IMR-90 (cell line): Measurements from ENCODE around the gene CRYGA.

Experiments used
- BHLHE40 ChIP-seq: fragments of 150-350 bp; IDR thresholded peaks from 2 replicates; pipeline ENCODE4 v1.6.1; 2016; ENCODE audit warnings: mild to moderate bottlenecking, low read depth, low read length
- CEBPB ChIP-seq: IDR thresholded peaks from 2 replicates; pipeline ENCODE4 v1.6.1; 2012; ENCODE audit warnings: low read depth, low read length, improper control_type of control experiment
- CHD1 ChIP-seq: IDR thresholded peaks from 2 replicates; pipeline ENCODE4 v1.6.1; 2012; ENCODE audit warnings: low read depth, low read length, improper control_type of control experiment
- FOS ChIP-seq: fragments of 150-350 bp; IDR thresholded peaks from 2 replicates; pipeline ENCODE4 v1.6.1; 2016; ENCODE audit warnings: low read depth, low read length
- MAFK ChIP-seq: IDR thresholded peaks from 2 replicates; pipeline ENCODE4 v1.6.1; 2012; ENCODE audit warnings: low read depth, low read length, improper control_type of control experiment
- MAZ ChIP-seq: IDR thresholded peaks from 2 replicates; pipeline ENCODE4 v1.6.1; 2012; ENCODE audit warnings: low read depth, mild to moderate bottlenecking, low read length, improper control_type of control experiment, moderate library complexity, borderline replicate concordance
- MXI1 ChIP-seq: IDR thresholded peaks from 2 replicates; pipeline ENCODE4 v1.6.1; 2012; ENCODE audit warnings: low read depth, mild to moderate bottlenecking, low read length, moderate library complexity, borderline replicate concordance
- POLR2A ChIP-seq: IDR thresholded peaks from 2 replicates; pipeline ENCODE4 v1.6.1; 2012; ENCODE audit warnings: mild to moderate bottlenecking, low read depth, low read length
- RAD21 ChIP-seq: IDR thresholded peaks from 2 replicates; pipeline ENCODE4 v1.6.1; 2012; ENCODE audit warnings: low read length, improper control_type of control experiment
- RCOR1 ChIP-seq: IDR thresholded peaks from 2 replicates; pipeline ENCODE4 v1.6.1; 2012; ENCODE audit warnings: mild to moderate bottlenecking, low read length, improper control_type of control experiment; ENCODE audit not compliant: insufficient replicate concordance
- RFX5 ChIP-seq: IDR thresholded peaks from 2 replicates; pipeline ENCODE4 v1.8.0; 2012; ENCODE audit warnings: low read depth, mild to moderate bottlenecking, low read length, moderate library complexity
- SMC3 ChIP-seq: fragments of 150-350 bp; IDR thresholded peaks from 2 replicates; pipeline ENCODE4 v1.6.1; 2016; ENCODE audit warnings: low read depth, mild to moderate bottlenecking, antibody characterized with exemption, low read length, moderate library complexity
- USF2 ChIP-seq: fragments of 150-350 bp; IDR thresholded peaks from 2 replicates; pipeline ENCODE4 v1.6.1; 2017; ENCODE audit warnings: mild to moderate bottlenecking, antibody characterized with exemption, low read length, low read depth
- TF ChIP-seq, protein P1 (sequence below): conservative IDR thresholded peaks from 2 replicates; pipeline ENCODE4 v1.5.1; 2012; ENCODE audit warnings: mild to moderate bottlenecking, low read depth, low read length, improper control_type of control experiment

DNA sequence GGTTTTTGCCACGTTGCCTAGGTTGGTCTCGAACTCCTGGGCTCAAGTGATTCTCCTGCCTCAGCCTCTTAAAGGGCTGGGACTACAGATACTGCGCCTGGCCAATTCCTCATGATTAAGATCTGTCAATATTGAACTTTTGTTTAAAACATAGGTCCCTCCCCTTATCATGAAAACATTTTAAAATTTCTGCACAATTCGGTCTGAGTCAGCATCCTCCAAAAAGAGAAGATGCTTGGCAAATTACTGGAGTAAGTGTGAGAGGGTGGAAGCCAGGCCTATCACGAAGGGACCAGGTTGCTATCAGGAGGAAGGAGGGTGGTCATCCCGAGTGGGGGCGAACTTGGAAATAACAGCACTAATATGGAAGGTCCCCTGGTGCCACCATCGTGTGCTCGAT, 10.8 kb upstream of the CRYGA start:
- TF ChIP-seq, protein P1, sequence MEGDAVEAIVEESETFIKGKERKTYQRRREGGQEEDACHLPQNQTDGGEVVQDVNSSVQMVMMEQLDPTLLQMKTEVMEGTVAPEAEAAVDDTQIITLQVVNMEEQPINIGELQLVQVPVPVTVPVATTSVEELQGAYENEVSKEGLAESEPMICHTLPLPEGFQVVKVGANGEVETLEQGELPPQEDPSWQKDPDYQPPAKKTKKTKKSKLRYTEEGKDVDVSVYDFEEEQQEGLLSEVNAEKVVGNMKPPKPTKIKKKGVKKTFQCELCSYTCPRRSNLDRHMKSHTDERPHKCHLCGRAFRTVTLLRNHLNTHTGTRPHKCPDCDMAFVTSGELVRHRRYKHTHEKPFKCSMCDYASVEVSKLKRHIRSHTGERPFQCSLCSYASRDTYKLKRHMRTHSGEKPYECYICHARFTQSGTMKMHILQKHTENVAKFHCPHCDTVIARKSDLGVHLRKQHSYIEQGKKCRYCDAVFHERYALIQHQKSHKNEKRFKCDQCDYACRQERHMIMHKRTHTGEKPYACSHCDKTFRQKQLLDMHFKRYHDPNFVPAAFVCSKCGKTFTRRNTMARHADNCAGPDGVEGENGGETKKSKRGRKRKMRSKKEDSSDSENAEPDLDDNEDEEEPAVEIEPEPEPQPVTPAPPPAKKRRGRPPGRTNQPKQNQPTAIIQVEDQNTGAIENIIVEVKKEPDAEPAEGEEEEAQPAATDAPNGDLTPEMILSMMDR, result no peak
- TF ChIP-seq POLR2A (no peak), BHLHE40 (no peak), CHD1 (no peak), MAZ (no peak), RCOR1 (no peak), USF2 (no peak), RFX5 (no peak), MAFK (no peak), FOS (no peak), RAD21 (no peak), MXI1 (no peak), SMC3 (no peak), CEBPB (no peak)
